A549 (cell line): ENCODE data around the gene NREP. TPM values are rescaled to one million over a fixed set of nuclear protein-coding genes. Genes with fewer than 3 reads are reported as not detected.

Experiments used
- ATAC-seq, 2 experiments: fragments of 200-7000 bp in 1 of 2; fragments of >200 bp in 1 of 2; cut with Nextera tagmentation in 1 of 2; cut with Tn5 transposase in 1 of 2; 3 replicates each; pipeline versions ENCODE4 v1.8.0 to v1.9.1; 2018 to 2020; ENCODE audit warnings: mild to moderate bottlenecking in 1 of 2, moderate library complexity in 1 of 2
- CTCF ChIA-PET: fragments of 300-600 bp; sonication (Branson Sonifier 250); formaldehyde crosslinking; extraction: SDS; loops from one replicate; lab custom pipeline; 2021; ENCODE audit warnings: antibody characterized with exemption, inconsistent platforms; lab: Yijun Ruan, JAX
- POLR2A ChIA-PET: fragments of 350-600 bp; formaldehyde crosslinking; extraction: SDS; loops from one replicate; lab custom pipeline; 2021; ENCODE audit warnings: antibody characterized with exemption, inconsistent platforms; lab: Yijun Ruan, JAX
- DNase-seq, 2 experiments: peaks; one replicate each; pipeline versions ENCODE4 v3.0.0 to v3.0.0-alpha.2; 2011 to 2016; ENCODE audit warnings: low read depth in 1 of 2, low spot score in 1 of 2
- FAIRE-seq: peaks from 2 replicates; lab custom pipeline; 2011; peaks lifted over from hg19 to GRCh38; lab: Jason Lieb, UNC
- H3K27ac ChIP-seq, 2 experiments: fragments of >200 bp; sonication (Bioruptor Twin); formaldehyde crosslinking; 3 replicates each; pipeline ENCODE4 v1.5.1; 2016 to 2017
- H3K4me1 ChIP-seq: fragments of >200 bp; sonication (Bioruptor Twin); formaldehyde crosslinking; 3 replicates; pipeline ENCODE4 v1.6.1; 2016
- H3K4me2 ChIP-seq: fragments of >200 bp; sonication (Bioruptor Twin); formaldehyde crosslinking; 3 replicates; pipeline ENCODE4 v1.6.1; 2016
- H3K4me3 ChIP-seq: fragments of >200 bp; sonication (Bioruptor Twin); formaldehyde crosslinking; 3 replicates; pipeline ENCODE4 v1.5.1; 2016
- H3K9me3 ChIP-seq: fragments of >200 bp; sonication (Bioruptor Twin); formaldehyde crosslinking; 3 replicates; pipeline ENCODE4 v1.6.1; 2016
- EHMT2 ChIP-seq: fragments of 200-600 bp; sonication (generic); IDR thresholded peaks from 2 replicates; pipeline ENCODE4 v1.6.1; 2016; ENCODE audit warnings: antibody characterized with exemption, low read depth, mild to moderate bottlenecking, moderate library complexity
- FOXS1 ChIP-seq: fragments of 250-450 bp; sonication (Bioruptor Pico); IDR thresholded peaks from 2 replicates; pipeline ENCODE4 v1.5.0; 2020; ENCODE audit warnings: mild to moderate bottlenecking, moderate library complexity
- GATA3 ChIP-seq: IDR thresholded peaks from 2 replicates; pipeline ENCODE4 v1.6.1; 2012; ENCODE audit warnings: borderline replicate concordance
- HEYL ChIP-seq: fragments of 250-450 bp; sonication (Bioruptor Pico); IDR thresholded peaks from 2 replicates; pipeline ENCODE4 v1.8.0; 2021; ENCODE audit warnings: mild to moderate bottlenecking, moderate library complexity
- HOXB13 ChIP-seq: fragments of 250-450 bp; sonication (Bioruptor Pico); IDR thresholded peaks from 2 replicates; pipeline ENCODE4 v1.5.0; 2020; ENCODE audit warnings: low read depth, mild to moderate bottlenecking, moderate library complexity
- JUNB ChIP-seq: fragments of >200 bp; sonication (Bioruptor Twin); formaldehyde crosslinking; IDR thresholded peaks from 2 replicates; pipeline ENCODE4 v1.6.1; 2016
- MAFK ChIP-seq: fragments of 450-650 bp; IDR thresholded peaks from 2 replicates; pipeline ENCODE4 v1.6.1; 2014; ENCODE audit not compliant: partially characterized antibody
- MYC ChIP-seq: IDR thresholded peaks from 2 replicates; pipeline ENCODE4 v1.6.1; 2012; ENCODE audit warnings: mild to moderate bottlenecking, inconsistent platforms, low read length, improper control_type of control experiment, borderline replicate concordance
- NPAS2 ChIP-seq: fragments of 250-450 bp; sonication (Bioruptor Pico); IDR thresholded peaks from 2 replicates; pipeline ENCODE4 v1.8.0; 2022; ENCODE audit warnings: mild to moderate bottlenecking, moderate library complexity, borderline replicate concordance
- PHF8 ChIP-seq: fragments of 200-600 bp; sonication (generic); IDR thresholded peaks from 2 replicates; pipeline ENCODE4 v1.6.1; 2016; ENCODE audit warnings: low read depth, mild to moderate bottlenecking, antibody characterized with exemption, moderate library complexity, borderline replicate concordance
- RNF2 ChIP-seq: fragments of 200-600 bp; sonication (generic); IDR thresholded peaks from 2 replicates; pipeline ENCODE4 v1.6.1; 2016; ENCODE audit warnings: low read depth, mild to moderate bottlenecking, antibody characterized with exemption, moderate library complexity, borderline replicate concordance
- SMC3 ChIP-seq: fragments of >200 bp; sonication (Bioruptor Twin); formaldehyde crosslinking; IDR thresholded peaks from 3 replicates; pipeline ENCODE4 v1.6.1; 2018; ENCODE audit warnings: inconsistent platforms
- TFCP2L1 ChIP-seq: fragments of 250-450 bp; sonication (Bioruptor Pico); IDR thresholded peaks from 2 replicates; pipeline ENCODE4 v1.5.0; 2021; ENCODE audit warnings: mild to moderate bottlenecking
- ZFP36 ChIP-seq: fragments of 450-650 bp; IDR thresholded peaks from 2 replicates; pipeline ENCODE4 v1.6.1; 2014; ENCODE audit warnings: borderline replicate concordance; ENCODE audit not compliant: partially characterized antibody
- WGBS: methylation state at CpG from one replicate; pipeline ENCODE4 v1.1.6; 2017; ENCODE audit errors: missing lambda C conversion rate; 5-methylcytosine and 5-hydroxymethylcytosine counted together
- polyA minus RNA-seq: library from RNA; depleted of rRNA, polyadenylated mRNA; stranded (reverse); fragments of >200 nt; gene quantifications from 2 replicates; pipeline ENCODE4 v1.2.3, GENCODE V29; 2011; rRNA and poly(A)+ RNA removed
- polyA plus RNA-seq, 4 experiments: library from polyadenylated mRNA; depleted of rRNA in 3 of 4; stranded (reverse); fragments of >200 nt; fragmentation: RNase III in 1 of 4; extraction: RNeasy Plus Mini Kit Qiagen cat#74134 plus additional on column Dnase treatment in 1 of 4; gene quantifications; 2 replicates in 3 of 4; 3 replicates in 1 of 4; pipeline ENCODE4 v1.2.3, GENCODE V29; 2011 to 2017
- TF ChIP-seq, protein P1 (sequence below): fragments of >200 bp; sonication (Bioruptor Twin); formaldehyde crosslinking; IDR thresholded peaks from 2 replicates; pipeline ENCODE4 v1.6.1; 2016
- TF ChIP-seq, protein P2 (sequence below): IDR thresholded peaks from 2 replicates; pipeline ENCODE4 v1.6.1; 2012
- TF ChIP-seq, protein P3 (sequence below): fragments of 150-350 bp; IDR thresholded peaks from 2 replicates; pipeline ENCODE4 v1.6.1; 2014; ENCODE audit warnings: low read depth, mild to moderate bottlenecking, low read length
- TF ChIP-seq, protein P4 (sequence below): fragments of 200-600 bp; sonication (generic); IDR thresholded peaks from 2 replicates; pipeline ENCODE4 v1.6.1; 2016; ENCODE audit warnings: antibody characterized with exemption, mild to moderate bottlenecking, moderate library complexity

The NREP gene, protein sequence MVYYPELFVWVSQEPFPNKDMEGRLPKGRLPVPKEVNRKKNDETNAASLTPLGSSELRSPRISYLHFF
- polyA plus RNA-seq (2011; rRNA removed) (24.5 and 28.1 TPM in 2 replicates), polyA plus RNA-seq (2017; fragmentation: RNase III; extraction: RNeasy Plus Mini Kit Qiagen cat#74134 plus additional on column Dnase treatment) (6.3 to 11.0 TPM (median 8.7 TPM) in 3 replicates), polyA minus RNA-seq (13.5 and 13.6 TPM in 2 replicates)
- polyA plus RNA-seq (2012; cell fraction: cytosol; rRNA removed): 6.0 and 6.8 TPM in 2 replicates
- 3.1 and 5.9 TPM in 2 replicates for polyA plus RNA-seq (2012; cell fraction: nucleus; rRNA removed)

- FAIRE-seq: no peak
- 17% methylated on average over 12 of the region's 12 CpGs for WGBS
- ChIA-PET POLR2A (interaction anchor here (0.6 to 2.0 kb wide), 13 partner anchors 9 to 1082 kb away, joined by 3 to 22 read pairs (median 4); no protein-coding TSS in a partner anchor), CTCF (interaction anchor here (0.6 to 2.0 kb wide), 5 partner anchors 10 to 206 kb away, joined by 3 to 7 read pairs (median 4); no protein-coding TSS in a partner anchor)
- ATAC-seq: peak; percentile 36 to 58
- H3K4me3 ChIP-seq: peak within 1 kb of the TSS; percentile 73
- peaks cover 6% of the 10 kb centered on the region; the same call in 2 of the 3 replicates for H3K4me1 ChIP-seq
- peak within 1 kb of the TSS; percentile 93 for H3K4me2 ChIP-seq
- H3K27ac ChIP-seq: peak within 1 kb of the TSS; percentile 92 to 94
- no peaks in the 10 kb centered on the region for H3K9me3 ChIP-seq
- DNase-seq: peak in 1 of 2 experiments; percentile 13
- TF ChIP-seq TFCP2L1 (CRISPR knock-in tag): no peak
- TF ChIP-seq GATA3: no peak
- TF ChIP-seq NPAS2 (CRISPR knock-in tag): no peak
- TF ChIP-seq, protein P1, sequence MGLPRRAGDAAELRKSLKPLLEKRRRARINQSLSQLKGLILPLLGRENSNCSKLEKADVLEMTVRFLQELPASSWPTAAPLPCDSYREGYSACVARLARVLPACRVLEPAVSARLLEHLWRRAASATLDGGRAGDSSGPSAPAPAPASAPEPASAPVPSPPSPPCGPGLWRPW: no peak
- TF ChIP-seq, protein P2, sequence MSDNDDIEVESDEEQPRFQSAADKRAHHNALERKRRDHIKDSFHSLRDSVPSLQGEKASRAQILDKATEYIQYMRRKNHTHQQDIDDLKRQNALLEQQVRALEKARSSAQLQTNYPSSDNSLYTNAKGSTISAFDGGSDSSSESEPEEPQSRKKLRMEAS: no peak
These were observed at the start of gene NREP for GRCh38 chr5:111756581-111757354. Gene NREP (minus strand): TSS chr5:111757194. CDS start chr5:111755772, 1,422 bp downstream.

DNA sequence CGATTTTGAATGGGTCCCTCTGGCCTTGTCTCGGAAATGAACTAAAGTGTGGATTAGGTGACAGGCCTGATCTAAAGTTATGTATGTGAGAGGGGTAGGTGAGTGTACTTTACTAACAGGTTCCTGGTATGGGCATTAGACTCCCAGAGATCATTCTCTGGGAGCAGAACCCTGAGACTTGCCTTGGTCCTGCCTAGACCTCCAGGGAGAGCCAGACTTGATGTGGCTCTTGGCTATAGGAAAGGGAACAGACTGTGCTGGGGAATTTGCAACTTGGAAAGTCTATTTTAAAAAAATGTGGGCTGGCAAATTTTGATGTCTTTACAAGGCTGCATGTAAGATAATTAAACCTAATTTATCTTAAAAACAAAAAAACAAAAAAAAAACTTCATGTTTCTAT, 49.8 kb upstream of the NREP start:
- DNase-seq: no peak
- WGBS: 77% methylated on average over 2 of the region's 2 CpGs
- Histone ChIP-seq H3K4me1 (no peaks in the 10 kb centered on the region), H3K4me2 (no peak overlapping the region), H3K27ac (no peak overlapping the region), H3K4me3 (no peak overlapping the region), H3K9me3 (no peaks in the 10 kb centered on the region)
- TF ChIP-seq ZFP36: no peak
- no peak for TF ChIP-seq FOXS1
- no peak for TF ChIP-seq SMC3
- no peak for TF ChIP-seq HOXB13 (CRISPR knock-in tag)
- TF ChIP-seq RNF2: no peak
- no peak for TF ChIP-seq PHF8
- TF ChIP-seq MYC: no peak
- TF ChIP-seq, protein P3, sequence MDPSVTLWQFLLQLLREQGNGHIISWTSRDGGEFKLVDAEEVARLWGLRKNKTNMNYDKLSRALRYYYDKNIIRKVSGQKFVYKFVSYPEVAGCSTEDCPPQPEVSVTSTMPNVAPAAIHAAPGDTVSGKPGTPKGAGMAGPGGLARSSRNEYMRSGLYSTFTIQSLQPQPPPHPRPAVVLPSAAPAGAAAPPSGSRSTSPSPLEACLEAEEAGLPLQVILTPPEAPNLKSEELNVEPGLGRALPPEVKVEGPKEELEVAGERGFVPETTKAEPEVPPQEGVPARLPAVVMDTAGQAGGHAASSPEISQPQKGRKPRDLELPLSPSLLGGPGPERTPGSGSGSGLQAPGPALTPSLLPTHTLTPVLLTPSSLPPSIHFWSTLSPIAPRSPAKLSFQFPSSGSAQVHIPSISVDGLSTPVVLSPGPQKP: no peak
- TF ChIP-seq HEYL (CRISPR knock-in tag): no peak
- no peak for TF ChIP-seq JUNB
- TF ChIP-seq, protein P4, sequence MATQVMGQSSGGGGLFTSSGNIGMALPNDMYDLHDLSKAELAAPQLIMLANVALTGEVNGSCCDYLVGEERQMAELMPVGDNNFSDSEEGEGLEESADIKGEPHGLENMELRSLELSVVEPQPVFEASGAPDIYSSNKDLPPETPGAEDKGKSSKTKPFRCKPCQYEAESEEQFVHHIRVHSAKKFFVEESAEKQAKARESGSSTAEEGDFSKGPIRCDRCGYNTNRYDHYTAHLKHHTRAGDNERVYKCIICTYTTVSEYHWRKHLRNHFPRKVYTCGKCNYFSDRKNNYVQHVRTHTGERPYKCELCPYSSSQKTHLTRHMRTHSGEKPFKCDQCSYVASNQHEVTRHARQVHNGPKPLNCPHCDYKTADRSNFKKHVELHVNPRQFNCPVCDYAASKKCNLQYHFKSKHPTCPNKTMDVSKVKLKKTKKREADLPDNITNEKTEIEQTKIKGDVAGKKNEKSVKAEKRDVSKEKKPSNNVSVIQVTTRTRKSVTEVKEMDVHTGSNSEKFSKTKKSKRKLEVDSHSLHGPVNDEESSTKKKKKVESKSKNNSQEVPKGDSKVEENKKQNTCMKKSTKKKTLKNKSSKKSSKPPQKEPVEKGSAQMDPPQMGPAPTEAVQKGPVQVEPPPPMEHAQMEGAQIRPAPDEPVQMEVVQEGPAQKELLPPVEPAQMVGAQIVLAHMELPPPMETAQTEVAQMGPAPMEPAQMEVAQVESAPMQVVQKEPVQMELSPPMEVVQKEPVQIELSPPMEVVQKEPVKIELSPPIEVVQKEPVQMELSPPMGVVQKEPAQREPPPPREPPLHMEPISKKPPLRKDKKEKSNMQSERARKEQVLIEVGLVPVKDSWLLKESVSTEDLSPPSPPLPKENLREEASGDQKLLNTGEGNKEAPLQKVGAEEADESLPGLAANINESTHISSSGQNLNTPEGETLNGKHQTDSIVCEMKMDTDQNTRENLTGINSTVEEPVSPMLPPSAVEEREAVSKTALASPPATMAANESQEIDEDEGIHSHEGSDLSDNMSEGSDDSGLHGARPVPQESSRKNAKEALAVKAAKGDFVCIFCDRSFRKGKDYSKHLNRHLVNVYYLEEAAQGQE: no peak
- TF ChIP-seq, protein P2: no peak
- no peak for TF ChIP-seq EHMT2
- TF ChIP-seq MAFK: no peak
- no peak for FAIRE-seq
- ChIA-PET POLR2A (no interaction called here), CTCF (no interaction called here)
- ATAC-seq: no peak
